H9 (cell line): ENCODE results near the gene HNF4A. TPM values are rescaled to one million over a fixed set of nuclear protein-coding genes. Genes with fewer than 3 reads are reported as not detected.

Experiments
- DNase-seq: peaks from one replicate; pipeline ENCODE4 v3.0.0-alpha.2; 2017
- H2AFZ ChIP-seq: one replicate; pipeline ENCODE4 v1.6.1; 2013; ENCODE audit warnings: mild to moderate bottlenecking, low read length, control low read depth, moderate library complexity
- H2AK5ac ChIP-seq: 2 replicates; pipeline ENCODE4 v1.6.1; 2013; ENCODE audit warnings: low read length, control low read depth, mixed read lengths; ENCODE audit not compliant: insufficient read length
- H2BK120ac ChIP-seq: one replicate; pipeline ENCODE4 v1.6.1; 2013; ENCODE audit warnings: low read depth, mild to moderate bottlenecking, low read length, control low read depth, inconsistent platforms; ENCODE audit not compliant: poor library complexity, severe bottlenecking
- H2BK12ac ChIP-seq: 2 replicates; pipeline ENCODE4 v1.6.1; 2013; ENCODE audit warnings: low read length, control low read depth, mixed read lengths, low read depth; ENCODE audit not compliant: insufficient read length
- H2BK15ac ChIP-seq: 2 replicates; pipeline ENCODE4 v1.6.1; 2013; ENCODE audit warnings: low read depth, low read length, control low read depth
- H2BK20ac ChIP-seq: one replicate; pipeline ENCODE4 v1.6.1; 2013; ENCODE audit warnings: low read depth, mild to moderate bottlenecking, low read length, control low read depth, inconsistent platforms; ENCODE audit not compliant: poor library complexity, severe bottlenecking
- H2BK5ac ChIP-seq: 2 replicates; pipeline ENCODE4 v1.6.1; 2013; ENCODE audit warnings: low read length, control low read depth, mixed read lengths; ENCODE audit not compliant: insufficient read length
- H3K14ac ChIP-seq: 2 replicates; pipeline ENCODE4 v1.6.1; 2013; ENCODE audit warnings: low read length, control low read depth; ENCODE audit not compliant: insufficient read depth
- H3K18ac ChIP-seq: 2 replicates; pipeline ENCODE4 v1.6.1; 2013; ENCODE audit warnings: low read depth, mild to moderate bottlenecking, mixed read lengths, low read length, control low read depth; ENCODE audit not compliant: insufficient read length
- H3K23ac ChIP-seq: 2 replicates; pipeline ENCODE4 v1.6.1; 2013; ENCODE audit warnings: low read length, control low read depth, mixed read lengths, low read depth; ENCODE audit not compliant: insufficient read length
- H3K23me2 ChIP-seq: 2 replicates; pipeline ENCODE4 v1.6.1; 2013; ENCODE audit warnings: low read depth, mild to moderate bottlenecking, mixed read lengths, low read length, control low read depth; ENCODE audit not compliant: insufficient read length, poor library complexity, severe bottlenecking
- H3K27ac ChIP-seq: 2 replicates; pipeline ENCODE4 v1.5.1; 2013; ENCODE audit warnings: low read length, control low read depth, mixed read lengths, low read depth; ENCODE audit not compliant: insufficient read length
- H3K27me3 ChIP-seq: 2 replicates; pipeline ENCODE4 v1.6.1; 2013; ENCODE audit warnings: low read length, control low read depth, inconsistent platforms; ENCODE audit not compliant: insufficient read depth
- H3K4ac ChIP-seq: 2 replicates; pipeline ENCODE4 v1.6.1; 2013; ENCODE audit warnings: low read depth, mild to moderate bottlenecking, control low read depth, inconsistent platforms, low read length, moderate library complexity
- H3K4me1 ChIP-seq: 2 replicates; pipeline ENCODE4 v1.6.1; 2013; ENCODE audit warnings: low read length, control low read depth, inconsistent platforms; ENCODE audit not compliant: insufficient read depth
- H3K4me2 ChIP-seq: 2 replicates; pipeline ENCODE4 v1.6.1; 2013; ENCODE audit warnings: low read length, control low read depth, mixed read lengths; ENCODE audit not compliant: insufficient read length, insufficient read depth
- H3K56ac ChIP-seq: 2 replicates; pipeline ENCODE4 v1.6.1; 2013; ENCODE audit warnings: low read depth, mild to moderate bottlenecking, mixed read lengths, low read length, control low read depth; ENCODE audit not compliant: insufficient read length
- H3K79me1 ChIP-seq: 2 replicates; pipeline ENCODE4 v1.6.1; 2013; ENCODE audit warnings: low read depth, mild to moderate bottlenecking, moderate library complexity, low read length, control low read depth, inconsistent platforms; ENCODE audit not compliant: insufficient read depth, poor library complexity, severe bottlenecking
- H3K79me2 ChIP-seq: 2 replicates; pipeline ENCODE4 v1.6.1; 2013; ENCODE audit warnings: low read length, control low read depth, inconsistent platforms; ENCODE audit not compliant: insufficient read depth
- H3K9ac ChIP-seq: 2 replicates; pipeline ENCODE4 v1.6.1; 2013; ENCODE audit warnings: low read length, control low read depth, mixed read lengths; ENCODE audit not compliant: insufficient read length; ENCODE audit errors: extremely low read depth
- H3K9me3 ChIP-seq: one replicate; pipeline ENCODE4 v1.6.1; 2013; ENCODE audit warnings: low read depth, low read length, inconsistent platforms; ENCODE audit not compliant: control insufficient read depth
- H3T11ph ChIP-seq: one replicate; pipeline ENCODE4 v1.6.1; 2013; ENCODE audit warnings: mild to moderate bottlenecking, low read length, control low read depth, inconsistent platforms
- H4K20me1 ChIP-seq: one replicate; pipeline ENCODE4 v1.6.1; 2013; ENCODE audit not compliant: control insufficient read depth, insufficient read length, insufficient read depth
- H4K5ac ChIP-seq: 2 replicates; pipeline ENCODE4 v1.6.1; 2013; ENCODE audit warnings: low read depth, mild to moderate bottlenecking, mixed read lengths, low read length, control low read depth; ENCODE audit not compliant: insufficient read length
- H4K8ac ChIP-seq: replicated peaks from 2 replicates; pipeline ENCODE4 v1.6.1; 2013; ENCODE audit warnings: low read length, control low read depth, mixed read lengths, low read depth; ENCODE audit not compliant: insufficient read length
- H4K91ac ChIP-seq: 2 replicates; pipeline ENCODE4 v1.6.1; 2013; ENCODE audit warnings: low read depth, mild to moderate bottlenecking, moderate library complexity, mixed read lengths, low read length, control low read depth; ENCODE audit not compliant: insufficient read length
- H3K27ac Mint-ChIP-seq, 3 experiments: 2 replicates in 2 of 3; 3 replicates in 1 of 3; pipeline ENCODE4 v1.8.0; 2020 to 2021; ENCODE audit warnings: mixed read lengths in 3 of 3, mild to moderate bottlenecking in 1 of 3, moderate library complexity in 1 of 3
- H3K27me3 Mint-ChIP-seq: 2 replicates; pipeline ENCODE4 v1.8.0; 2021; ENCODE audit warnings: low read depth, mild to moderate bottlenecking, moderate library complexity, mixed read lengths
- H3K36me3 Mint-ChIP-seq, 3 experiments: 2 replicates in 2 of 3; 3 replicates in 1 of 3; pipeline ENCODE4 v1.8.0; 2020 to 2021; ENCODE audit warnings: low read depth in 3 of 3, mixed read lengths in 3 of 3; ENCODE audit not compliant: insufficient read depth in 1 of 3
- H3K4me1 Mint-ChIP-seq, 2 experiments: 2 replicates each; pipeline ENCODE4 v1.8.0; 2020; ENCODE audit warnings: mixed read lengths in 2 of 2
- H3K4me3 Mint-ChIP-seq, 2 experiments: 2 replicates in 1 of 2; 3 replicates in 1 of 2; pipeline ENCODE4 v1.8.0; 2020 to 2021; ENCODE audit warnings: mild to moderate bottlenecking in 2 of 2, mixed read lengths in 2 of 2, moderate library complexity in 1 of 2
- H3K9me3 Mint-ChIP-seq, 2 experiments: 2 replicates in 1 of 2; 3 replicates in 1 of 2; pipeline ENCODE4 v1.8.0; 2020; ENCODE audit warnings: mild to moderate bottlenecking in 2 of 2, mixed read lengths in 2 of 2, moderate library complexity in 1 of 2
- CTCF ChIP-seq: fragments of 200-600 bp; sonication (generic); conservative IDR thresholded peaks from 3 replicates; pipeline ENCODE4 v1.8.0; 2021; ENCODE audit warnings: antibody characterized with exemption, mild to moderate bottlenecking
- WGBS: extraction: QIAGEN DNeasy Blood & Tissue Kit; methylation state at CpG from one replicate; pipeline ENCODE4 v1.1.7; 2013; ENCODE audit warnings: missing lambda C conversion rate, low lambda C conversion rate, mixed read lengths; ENCODE audit not compliant: insufficient read length; ENCODE audit errors: extremely low coverage; 5-methylcytosine and 5-hydroxymethylcytosine counted together
- total RNA-seq: library from RNA; stranded (reverse); gene quantifications from 2 replicates; pipeline ENCODE4 v1.2.1, GENCODE V29; 2021

Gene HNF4A
- total RNA-seq, 1 experiment from 2014 or later: not detected

- Histone ChIP-seq H3T11ph (no peak overlapping the region), H3K27me3 (no peaks in the 10 kb centered on the region), H3K27ac (no peak overlapping the region), H2BK5ac (no peak overlapping the region), H2AFZ (no peak overlapping the region), H3K4me2 (no peak overlapping the region), H3K4ac (no peak overlapping the region), H3K9me3 (no peaks in the 10 kb centered on the region), H3K56ac (no peak overlapping the region), H3K18ac (no peak overlapping the region), H4K5ac (no peak overlapping the region), H3K14ac (no peak overlapping the region), H2BK15ac (no peak overlapping the region), H3K9ac (no peak overlapping the region), H2BK20ac (no peak overlapping the region), H3K4me1 (no peaks in the 10 kb centered on the region), H3K79me2 (no peaks in the 10 kb centered on the region), H4K8ac (no peak overlapping the region), H2AK5ac (no peak overlapping the region), H4K91ac (no peak overlapping the region), H3K79me1 (no peaks in the 10 kb centered on the region), H2BK12ac (no peak overlapping the region), H3K23me2 (no peaks in the 10 kb centered on the region), H3K23ac (no peak overlapping the region), H2BK120ac (no peak overlapping the region), H4K20me1 (no peaks in the 10 kb centered on the region)
- Mint-ChIP-seq H3K27ac (no peak overlapping the region; a peak in 1 of 7 replicates), H3K4me3 (no peak overlapping the region), H3K27me3 (peaks cover 15% of the 10 kb centered on the region), H3K9me3 (no peaks in the 10 kb centered on the region; a peak in 1 of 5 replicates), H3K4me1 (peaks cover 5 to 8% of the 10 kb centered on the region in 2 experiments; a peak in 3 of 4 replicates), H3K36me3 (no peaks in the 10 kb centered on the region)
- no peak for TF ChIP-seq CTCF
- WGBS: no CpG with 5 or more reads among the region's 5 CpGs
- no peak for DNase-seq
Measured at GRCh38 chr20:44392776-44393607, 37.5 kb downstream of the HNF4A start.
